GM18870 (cell line): Measurements from ENCODE around the gene RBM26.
A peak's percentile ranks its signal among the peaks of the same experiment; 100 is the strongest.

Source experiments
- ATAC-seq: cut with Tn5 transposase; IDR thresholded peaks from one replicate; pipeline ENCODE4 v1.9.1; 2021; ENCODE audit warnings: moderate library complexity; ENCODE audit not compliant: unreplicated experiment

The RBM26 gene

DNA sequence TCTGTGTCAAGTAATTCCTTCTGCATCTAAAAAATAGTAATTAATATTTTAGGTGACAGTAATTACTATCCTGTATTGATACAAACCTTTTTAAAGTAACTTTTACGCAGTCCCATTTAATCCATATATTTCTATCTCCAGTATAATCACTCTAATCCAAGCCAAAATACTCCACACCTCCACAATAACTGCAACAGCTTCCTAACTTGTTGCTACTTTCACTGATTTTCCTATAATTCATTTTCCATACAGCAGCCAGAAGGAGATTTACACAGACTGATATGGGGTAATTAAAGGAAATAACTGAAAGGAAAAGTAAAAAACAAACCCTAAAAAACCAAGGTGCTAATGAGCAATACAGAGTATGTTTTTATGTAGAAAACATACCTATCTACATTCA lies 64.9 kb downstream of the RBM26 start:
- no peak for ATAC-seq

DNA sequence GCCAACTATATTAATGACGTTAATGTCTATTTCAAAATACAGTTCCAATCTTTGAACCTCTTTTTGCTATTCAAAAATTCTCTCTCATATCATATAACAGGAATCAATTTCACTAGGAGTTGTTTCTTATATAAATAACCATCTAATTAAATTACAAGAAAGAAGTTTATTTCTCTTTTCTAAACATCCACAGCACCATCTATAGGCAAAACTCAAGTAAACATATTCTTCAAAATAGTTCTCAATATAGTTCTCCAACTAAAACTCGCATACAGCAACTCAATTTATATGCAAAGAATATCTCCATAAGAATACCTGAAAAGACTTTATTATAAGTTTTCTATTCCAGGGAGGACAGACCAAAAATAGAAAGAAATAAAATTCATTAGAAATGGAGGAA lies 65.6 kb downstream of the RBM26 start:
- no peak for ATAC-seq

DNA sequence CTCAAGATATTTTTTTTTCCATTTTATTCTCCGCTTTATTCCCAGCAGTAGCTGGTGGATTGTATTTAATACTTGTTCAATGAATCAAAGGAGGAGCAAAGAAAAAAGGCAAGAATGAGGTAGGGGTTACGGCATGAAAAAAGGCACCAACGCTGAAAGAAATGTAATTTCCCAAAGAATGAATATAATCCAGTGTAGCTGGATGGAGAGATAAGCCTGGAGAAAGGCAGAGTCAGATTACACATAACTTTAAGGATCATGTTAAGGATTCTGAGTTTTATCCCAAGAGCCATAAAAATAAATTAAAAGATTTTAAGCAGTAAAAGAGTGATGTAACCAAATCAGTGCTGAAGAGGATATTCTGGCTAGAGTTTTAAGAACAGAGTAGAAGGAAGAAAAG lies 67.7 kb downstream of the RBM26 start:
- ATAC-seq, result no peak

DNA sequence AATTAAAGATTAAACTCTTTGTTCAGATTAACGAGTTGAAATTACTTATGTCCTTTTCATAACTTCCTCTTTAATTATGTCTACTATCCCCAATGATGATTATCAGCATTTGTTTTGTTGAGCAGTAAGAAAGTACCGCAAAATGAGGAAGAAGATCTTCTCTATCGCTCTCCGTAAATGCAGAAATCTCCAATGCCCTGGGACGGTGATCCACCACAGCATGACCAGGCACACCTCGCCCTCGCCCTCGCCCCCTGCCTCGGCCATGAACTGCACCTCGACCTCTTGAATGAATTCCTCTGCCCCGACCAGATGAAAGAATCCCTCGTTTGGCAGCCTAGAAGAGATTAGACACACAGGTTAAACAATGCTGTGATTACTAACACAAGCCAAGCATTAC lies 69.1 kb downstream of the RBM26 start:
- ATAC-seq, result no peak

DNA sequence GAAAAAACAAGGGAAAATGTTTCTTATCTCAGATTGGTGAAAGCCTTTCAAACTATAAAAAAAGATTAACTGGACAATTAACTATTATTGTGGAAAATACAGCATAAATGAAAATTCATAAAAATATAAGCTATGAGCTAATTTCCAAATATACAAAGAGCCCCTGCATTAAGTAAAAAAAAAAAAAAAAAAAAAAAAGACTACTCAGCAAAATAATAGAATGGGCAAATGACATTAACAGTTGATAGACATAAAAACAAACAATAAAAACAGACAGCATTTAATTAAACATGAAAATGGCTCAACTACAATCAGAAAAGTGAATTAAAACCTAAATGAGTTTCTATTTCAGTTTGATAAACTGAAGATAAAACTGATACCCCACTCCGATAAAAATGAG lies 77.5 kb downstream of the RBM26 start:
- no peak for ATAC-seq

DNA sequence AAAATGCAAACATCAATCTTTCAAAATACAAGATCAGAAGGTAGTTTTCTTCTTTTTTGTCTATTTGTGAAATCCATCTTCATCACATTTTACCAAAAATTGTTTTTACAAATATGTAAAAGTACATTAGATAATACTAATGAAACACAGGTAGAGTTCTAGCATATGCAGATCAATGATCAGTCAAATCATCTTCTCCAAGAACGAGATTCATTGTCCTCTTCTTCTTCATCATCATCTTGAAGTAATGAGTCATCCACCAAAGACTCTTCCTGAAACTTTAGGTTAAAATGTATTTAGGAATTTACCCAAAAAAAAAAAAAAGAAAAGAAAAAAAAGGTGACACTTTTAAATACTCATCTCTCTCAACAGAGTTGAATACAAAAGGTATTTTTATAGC lies 85.6 kb downstream of the RBM26 start:
- ATAC-seq, result no peak

DNA sequence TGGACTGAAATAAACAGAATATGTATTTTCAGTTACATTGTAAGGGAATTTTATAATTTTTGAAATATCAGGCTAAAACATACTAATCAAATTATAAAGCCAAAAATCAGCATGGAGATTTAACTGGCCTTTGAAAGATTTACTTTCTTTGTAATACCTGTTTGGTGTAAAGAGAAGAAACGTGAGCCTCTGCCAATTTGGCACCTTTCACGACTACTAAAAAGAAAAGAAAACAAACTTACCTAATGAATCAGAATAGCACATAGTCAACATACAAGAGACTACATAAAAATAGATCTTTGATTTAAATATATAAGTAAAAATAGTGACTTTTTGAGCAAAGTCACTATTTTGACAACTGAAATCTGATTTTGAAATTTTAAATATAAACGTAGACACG lies 87.4 kb downstream of the RBM26 start:
- ATAC-seq, result no peak

DNA sequence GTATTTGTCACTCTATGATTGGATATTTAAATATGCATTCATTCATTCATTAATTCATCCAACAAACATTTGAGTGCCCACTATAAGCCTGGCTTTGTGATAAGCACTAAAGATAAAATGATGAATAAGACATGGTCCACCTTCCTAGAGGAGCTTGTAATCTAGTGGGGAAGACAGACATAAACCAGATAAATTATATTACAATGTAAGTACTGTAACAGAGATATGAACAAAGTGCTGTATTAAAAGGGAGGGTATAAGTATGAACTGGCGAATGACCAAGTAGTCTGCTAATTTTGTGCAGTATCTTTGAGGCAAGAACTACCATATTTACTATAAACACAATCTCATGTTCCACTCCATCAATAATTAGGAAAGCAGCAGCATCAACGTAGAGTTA lies 88.2 kb downstream of the RBM26 start:
- no peak for ATAC-seq

DNA sequence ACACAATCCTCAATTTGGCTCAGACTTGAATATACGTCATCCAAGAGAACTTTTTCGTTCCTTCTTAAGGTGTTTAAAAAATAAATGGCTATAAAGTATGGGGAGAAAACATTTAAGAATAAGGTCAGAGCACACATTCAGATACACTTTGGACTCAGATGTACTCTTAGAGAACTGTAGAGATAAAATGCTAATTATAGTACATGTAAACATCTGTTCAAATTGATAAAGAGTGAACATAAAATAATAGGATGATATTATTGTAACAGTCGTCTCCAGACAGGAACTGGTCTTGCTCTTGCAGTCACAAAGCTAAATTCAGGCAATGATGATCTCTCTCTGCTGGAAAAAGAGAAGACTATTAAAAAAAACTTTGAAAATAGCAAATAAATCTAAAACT lies 91.4 kb downstream of the RBM26 start:
- no peak for ATAC-seq

DNA sequence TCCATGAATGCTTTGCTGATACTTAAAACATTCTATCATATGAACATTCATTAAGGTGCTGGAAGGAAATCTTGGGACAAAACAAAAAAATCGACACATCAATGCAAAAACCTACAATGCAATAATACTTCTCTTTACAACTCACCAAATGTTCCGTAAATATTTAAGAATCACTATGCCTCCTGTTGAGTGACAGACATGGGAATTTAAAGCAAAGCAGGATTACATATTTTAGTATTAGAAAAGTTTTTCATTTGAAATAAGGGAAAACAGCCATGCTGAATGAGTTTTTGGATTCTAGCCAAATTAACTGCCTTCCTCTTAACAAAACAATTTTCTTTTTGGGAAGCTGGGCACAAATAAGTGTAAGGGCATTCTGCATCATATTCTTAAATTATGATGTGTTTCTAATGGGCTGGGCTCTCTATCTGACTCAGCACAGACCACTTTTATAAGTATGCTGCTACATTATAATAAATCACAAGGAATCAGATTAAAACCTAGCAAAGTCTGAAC lies 93.7 kb downstream of the RBM26 start:
- no peak for ATAC-seq

DNA sequence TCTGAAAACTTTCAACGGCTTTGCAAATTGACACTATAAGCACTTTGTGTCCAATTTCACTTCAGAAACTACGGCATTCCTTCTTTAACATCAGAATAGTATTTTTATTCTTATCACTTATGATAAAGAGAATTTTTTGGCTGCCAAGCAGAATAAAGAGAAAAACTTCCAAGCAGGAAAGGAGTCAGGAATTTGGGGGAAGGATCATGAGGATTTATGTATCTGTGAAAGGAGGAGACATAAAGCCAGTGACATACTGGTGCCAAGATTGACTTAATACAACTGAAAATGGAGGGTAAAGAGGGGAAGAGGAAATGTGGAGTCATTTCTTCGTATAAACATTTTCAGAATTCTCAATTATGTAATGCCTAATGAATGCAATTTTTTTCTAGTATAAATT lies 94.7 kb downstream of the RBM26 start:
- ATAC-seq, result no peak

DNA sequence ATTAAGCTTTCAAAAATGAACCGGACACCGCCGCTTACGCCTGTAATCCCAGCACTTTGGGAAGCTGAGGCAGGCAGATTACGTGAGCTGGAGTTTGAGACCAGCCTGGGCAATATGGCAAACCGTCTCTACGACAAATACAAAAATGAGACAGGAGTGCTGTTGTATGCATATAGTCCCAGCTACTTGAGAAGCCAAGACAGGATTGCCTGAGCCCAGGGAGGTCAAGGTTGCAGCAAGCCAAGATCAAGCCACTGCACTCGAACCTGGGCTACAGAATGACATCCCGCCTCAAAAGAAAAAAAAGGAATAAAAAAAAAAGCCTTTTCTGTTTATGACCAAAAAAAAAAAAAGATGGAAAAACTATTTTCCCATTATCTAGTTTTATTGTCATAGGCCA lies 96.4 kb downstream of the RBM26 start:
- ATAC-seq, result no peak

DNA sequence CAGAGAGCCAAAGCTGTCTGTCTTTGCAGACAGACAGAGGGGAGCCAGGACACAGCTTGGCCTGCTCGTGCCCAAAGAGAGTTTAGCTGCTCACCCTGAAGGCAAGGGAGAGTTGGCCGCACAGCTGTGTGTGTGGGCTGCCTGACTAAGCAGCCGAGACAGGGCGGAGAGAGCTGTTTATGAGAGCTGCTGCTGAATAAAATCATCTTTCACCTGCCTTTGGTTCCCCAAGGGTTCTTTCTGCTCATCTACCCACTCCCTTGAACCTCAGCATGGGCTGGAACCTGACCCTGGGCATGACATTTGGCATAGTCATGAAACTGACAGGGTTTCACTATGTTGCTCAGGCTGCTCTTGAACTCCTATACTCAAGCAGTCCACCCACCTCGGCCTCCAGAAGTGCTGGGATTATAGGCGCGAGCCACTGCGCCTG lies 98.2 kb downstream of the RBM26 start:
- peak; percentile 66 for ATAC-seq

DNA sequence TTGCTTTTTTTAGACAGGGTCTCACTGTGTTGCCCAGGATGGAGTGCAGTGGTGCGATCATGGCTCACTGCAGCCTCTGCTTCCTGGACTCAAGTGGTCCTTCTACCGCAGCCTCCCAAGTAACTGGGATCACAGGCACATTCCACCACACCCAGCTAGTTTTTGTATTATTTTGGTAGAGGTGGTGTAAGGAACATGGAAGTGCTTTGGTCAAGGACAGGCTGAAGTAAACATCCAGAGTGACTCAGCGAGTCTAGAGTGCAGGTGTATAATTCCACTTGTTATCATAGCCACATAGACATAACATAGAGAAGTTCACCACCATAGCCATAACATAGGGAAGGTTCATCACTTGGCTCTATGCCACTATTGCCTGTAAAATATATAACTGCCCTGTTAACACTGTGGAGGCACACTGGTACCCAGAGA lies 98.6 kb downstream of the RBM26 start:
- no peak for ATAC-seq

DNA sequence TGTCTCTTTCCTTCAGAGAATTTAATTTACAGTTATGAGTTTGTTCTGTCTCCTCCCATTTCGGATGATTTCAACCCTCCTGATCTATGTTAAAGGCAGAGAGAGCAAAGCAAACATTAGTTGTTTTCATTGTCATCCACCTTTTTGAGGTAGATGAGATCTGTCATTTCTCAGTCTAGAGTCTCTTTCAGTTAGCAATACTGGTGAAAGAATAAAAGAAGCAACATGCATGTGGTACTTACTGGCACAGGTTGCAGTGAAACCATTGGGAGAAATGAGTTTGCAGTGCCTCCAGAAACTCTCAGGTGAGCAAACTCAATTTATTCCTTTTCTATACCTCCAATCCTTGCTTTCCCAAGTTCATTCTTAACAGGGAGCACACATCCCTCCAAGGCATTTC lies 99.4 kb downstream of the RBM26 start:
- no peak for ATAC-seq

DNA sequence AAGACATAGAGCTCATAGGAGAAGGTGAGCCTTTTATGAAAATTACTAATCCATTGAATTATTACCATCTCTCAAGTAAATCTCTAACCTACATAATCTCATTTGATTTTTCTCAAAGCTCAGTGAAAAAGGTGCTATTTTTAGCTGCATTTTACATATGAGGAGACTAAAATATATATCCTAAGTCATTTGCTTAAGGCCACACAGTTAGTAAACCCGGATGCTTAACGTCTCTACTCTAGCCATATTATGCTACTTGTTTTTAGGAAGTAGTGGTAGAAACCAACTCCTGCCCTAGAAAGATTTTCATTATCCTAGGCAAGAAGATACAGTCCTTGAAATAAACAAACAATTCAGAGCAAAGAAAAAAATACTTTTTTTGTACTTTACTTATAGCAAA lies 108.9 kb downstream of the RBM26 start:
- ATAC-seq, result no peak

DNA sequence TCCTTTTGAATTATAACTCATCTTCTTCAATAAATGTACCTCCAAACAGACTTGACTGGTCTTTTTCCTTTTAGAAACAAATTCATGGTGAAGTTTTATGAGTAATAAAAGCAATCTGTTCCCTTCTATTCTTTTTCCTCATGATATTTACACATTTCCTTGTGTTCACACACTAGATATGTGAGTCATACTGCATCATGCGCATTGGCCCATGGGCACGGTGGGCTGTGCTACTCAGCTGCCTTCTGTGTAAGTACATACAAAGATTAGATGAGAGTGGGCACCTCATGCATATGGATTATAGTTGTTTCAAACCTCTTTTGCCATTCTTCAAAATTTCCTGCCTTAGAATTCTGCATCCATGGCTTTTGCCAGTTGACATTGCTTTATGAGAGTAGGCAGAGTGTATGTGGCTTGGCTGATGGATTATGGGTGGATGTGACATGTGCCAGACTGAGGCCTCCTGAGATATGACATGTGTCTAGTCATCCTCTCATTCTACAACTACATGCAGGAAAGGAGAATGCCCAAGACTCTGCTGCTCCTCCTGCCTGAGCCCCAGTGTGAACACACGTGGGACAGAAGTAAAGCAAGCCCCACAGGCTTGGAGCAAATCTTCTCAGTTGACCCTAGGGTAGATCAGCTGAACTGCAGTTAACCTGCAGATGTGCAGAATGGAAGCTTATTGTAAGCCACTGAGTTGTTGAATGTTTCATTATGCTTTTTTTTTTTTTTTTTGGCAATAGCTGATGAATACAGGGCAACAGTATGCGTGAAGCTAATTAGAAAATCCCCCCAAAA lies 109.9 kb downstream of the RBM26 start:
- ATAC-seq, result no peak

DNA sequence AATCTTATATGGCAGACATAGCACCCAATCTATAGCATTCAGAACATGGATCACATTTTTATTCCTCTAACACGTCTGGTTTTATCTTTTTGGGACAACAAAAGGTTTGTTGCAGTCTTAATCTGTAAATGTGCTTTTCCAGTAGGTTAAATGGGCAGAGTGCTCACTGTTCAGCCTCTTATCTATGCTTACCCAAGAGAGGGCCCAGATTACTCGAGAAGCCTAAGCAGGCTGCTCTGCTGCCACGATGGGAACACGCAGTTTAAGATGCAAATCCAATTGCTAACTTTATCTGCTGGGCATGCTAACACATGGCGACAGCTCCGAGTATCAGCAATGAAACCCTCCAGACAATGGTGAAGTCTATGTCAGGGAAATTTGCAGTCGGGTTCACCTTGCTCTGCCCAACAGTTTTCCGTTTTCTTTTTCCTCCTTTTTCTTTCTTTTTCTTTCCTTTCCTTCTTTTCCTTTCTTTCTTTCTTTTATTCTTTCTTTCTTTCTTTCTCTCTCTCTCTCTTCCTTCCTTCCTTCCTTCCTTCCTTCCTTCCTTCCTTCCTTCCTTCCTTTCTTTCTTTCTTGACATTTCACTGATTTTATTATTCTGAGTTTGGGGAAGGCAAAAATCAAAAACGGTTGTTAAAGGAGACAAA lies 115.3 kb downstream of the RBM26 start:
- ATAC-seq, result no peak

DNA sequence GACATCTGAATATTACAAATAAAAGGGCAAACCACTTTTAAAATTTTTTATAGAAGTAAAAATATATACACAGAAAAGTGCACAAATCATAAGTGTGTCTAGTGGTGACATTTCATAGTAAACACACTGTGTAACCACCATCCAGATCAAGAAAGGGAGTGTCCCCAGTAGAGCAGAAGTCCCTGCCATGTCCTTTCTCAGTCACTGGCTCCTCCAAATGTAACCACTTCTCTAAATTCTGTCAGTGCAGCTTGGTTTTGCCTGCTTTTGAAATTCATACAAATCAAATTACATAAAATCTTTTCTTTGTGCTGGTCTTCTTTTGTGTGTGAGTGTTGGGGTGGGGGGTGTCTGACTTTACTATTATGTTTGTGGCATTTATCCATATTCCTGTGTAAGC lies 116.5 kb downstream of the RBM26 start:
- no peak for ATAC-seq

DNA sequence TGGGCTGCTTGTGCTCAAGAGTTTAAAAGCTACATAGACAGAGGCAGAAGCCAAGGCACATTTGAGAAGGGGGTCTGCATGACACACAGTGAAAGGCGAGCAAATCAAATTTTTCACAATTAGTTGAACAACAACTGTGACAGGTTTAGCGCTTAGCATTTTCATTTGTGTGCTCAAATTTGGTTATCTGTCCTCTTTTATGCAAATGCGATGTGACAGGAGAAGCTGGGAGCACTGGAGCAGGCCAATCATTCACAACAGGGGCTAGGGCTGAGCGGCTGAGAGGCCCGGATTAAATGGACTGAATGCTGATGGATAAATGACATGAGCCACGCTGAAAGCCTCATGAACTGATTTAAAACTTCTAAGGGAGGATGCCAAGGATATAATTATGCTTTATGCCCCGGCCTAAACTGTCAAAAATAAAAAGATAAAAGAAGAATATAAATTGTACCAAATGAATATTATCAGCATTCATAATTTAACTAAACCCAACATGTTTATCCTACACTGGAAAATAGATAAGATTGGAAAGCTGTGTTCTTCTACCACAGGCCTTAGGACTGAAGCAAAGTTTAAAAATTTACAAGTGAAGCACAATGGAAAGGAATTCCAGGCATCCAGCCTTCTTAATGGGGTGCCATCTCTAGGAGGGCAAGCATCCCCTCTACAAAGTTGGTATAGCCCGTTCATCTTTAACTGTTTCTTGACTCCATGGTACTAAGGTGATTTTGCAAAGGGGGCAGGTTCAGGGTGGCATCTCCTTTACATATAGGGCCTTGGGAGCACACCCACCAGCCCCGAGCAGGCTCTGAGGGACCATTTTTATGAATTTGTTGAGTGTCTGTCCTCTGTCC lies 117.9 kb downstream of the RBM26 start:
- no peak for ATAC-seq

DNA sequence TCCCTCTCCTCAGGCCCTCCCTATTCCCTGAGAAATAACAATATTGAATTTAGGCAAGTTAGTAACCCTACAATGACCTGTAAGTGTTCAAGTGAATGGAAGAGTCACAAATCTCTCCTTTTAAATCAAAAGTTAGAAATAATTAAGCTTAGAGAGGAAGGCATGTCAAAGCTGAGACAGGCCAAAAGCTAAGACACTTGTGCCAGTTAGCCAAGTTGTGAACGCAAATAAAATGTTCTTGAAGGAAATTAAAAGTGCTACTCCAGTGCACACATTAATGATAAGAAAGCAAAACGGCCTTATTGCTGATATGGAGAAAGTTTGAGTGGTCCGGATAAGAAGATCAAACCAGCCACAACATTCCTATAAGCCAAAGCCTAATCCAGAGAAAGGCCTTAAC lies 120.9 kb downstream of the RBM26 start:
- ATAC-seq, result no peak

DNA sequence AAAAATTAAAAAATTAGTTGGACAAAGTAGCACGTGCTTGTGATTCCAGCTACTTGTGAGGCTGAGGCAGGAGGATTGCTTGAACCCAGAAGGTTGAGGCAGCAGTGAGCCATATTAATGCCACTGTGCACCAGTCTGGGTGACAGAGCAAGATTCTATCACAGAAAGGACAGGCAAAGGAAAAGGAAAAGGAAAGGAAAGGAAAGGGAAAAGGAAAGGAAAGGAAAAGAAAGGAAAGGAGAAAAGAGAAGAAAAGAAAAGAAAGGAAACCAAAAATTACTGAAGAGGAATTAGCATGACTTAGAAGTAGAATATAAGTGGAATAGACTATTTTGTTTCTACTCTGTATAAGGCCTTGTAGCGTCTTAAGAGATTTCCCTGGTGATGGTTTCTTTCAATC lies 122.3 kb downstream of the RBM26 start:
- no peak for ATAC-seq
